DOHH2 (cell line): ENCODE results near the gene SLC38A1.
A peak's percentile ranks its signal among the peaks of the same experiment; 100 is the strongest.

ENCODE experiments used
- H3F3A ChIP-seq: fragments of 200-600 bp; sonication (generic), shearing (Covaris generic); 2 replicates; pipeline ENCODE4 v1.6.0; 2016; ENCODE audit warnings: antibody characterized with exemption, mild to moderate bottlenecking; ENCODE audit not compliant: control insufficient read depth, insufficient read depth
- H3K27ac ChIP-seq: fragments of 200-600 bp; sonication (generic); 2 replicates; pipeline ENCODE4 v1.5.1; 2014; ENCODE audit warnings: low read depth, mild to moderate bottlenecking, low read length, moderate library complexity
- H3K27me3 ChIP-seq: fragments of 200-600 bp; sonication (generic); 2 replicates; pipeline ENCODE4 v1.6.1; 2014; ENCODE audit warnings: mild to moderate bottlenecking, low read length, mixed read lengths; ENCODE audit not compliant: control insufficient read depth
- H3K36me3 ChIP-seq: fragments of 200-600 bp; sonication (generic); 2 replicates; pipeline ENCODE4 v1.6.1; 2014; ENCODE audit warnings: mild to moderate bottlenecking, low read length, moderate library complexity, mixed read lengths; ENCODE audit not compliant: control insufficient read depth
- H3K4me1 ChIP-seq: fragments of 200-600 bp; sonication (generic); 2 replicates; pipeline ENCODE4 v1.6.1; 2014; ENCODE audit warnings: mild to moderate bottlenecking, low read length, mixed read lengths; ENCODE audit not compliant: control insufficient read depth
- H3K4me2 ChIP-seq: fragments of 200-600 bp; sonication (generic); 2 replicates; pipeline ENCODE4 v1.6.0; 2014; ENCODE audit warnings: mild to moderate bottlenecking, low read length, moderate library complexity
- H3K4me3 ChIP-seq: fragments of 200-600 bp; sonication (generic); 2 replicates; pipeline ENCODE4 v1.5.1; 2014; ENCODE audit warnings: mild to moderate bottlenecking, low read length, mixed read lengths
- H3K79me2 ChIP-seq: fragments of 200-600 bp; sonication (generic); 2 replicates; pipeline ENCODE4 v1.6.1; 2014; ENCODE audit warnings: mild to moderate bottlenecking, low read length, mixed read lengths; ENCODE audit not compliant: control insufficient read depth
- H3K9me2 ChIP-seq: fragments of 200-600 bp; sonication (generic); replicated peaks from 2 replicates; pipeline ENCODE4 v1.6.1; 2014; ENCODE audit warnings: mild to moderate bottlenecking, low read length, mixed read lengths; ENCODE audit not compliant: control insufficient read depth
- H3K9me3 ChIP-seq: fragments of 200-600 bp; sonication (generic); 2 replicates; pipeline ENCODE4 v1.6.1; 2014; ENCODE audit warnings: antibody characterized with exemption, low read length, mixed read lengths; ENCODE audit not compliant: control insufficient read depth, insufficient read depth
- H4K20me1 ChIP-seq: fragments of 200-600 bp; sonication (generic); 2 replicates; pipeline ENCODE4 v1.6.0; 2014; ENCODE audit warnings: low read depth, mild to moderate bottlenecking, antibody characterized with exemption, low read length, moderate library complexity; ENCODE audit not compliant: control insufficient read depth, insufficient read depth
- CTCF ChIP-seq: fragments of 200-600 bp; sonication (generic); IDR thresholded peaks from one replicate; pipeline ENCODE4 v1.5.1; 2014; ENCODE audit warnings: antibody characterized with exemption, mild to moderate bottlenecking, low read depth, low read length; ENCODE audit not compliant: poor library complexity, severe bottlenecking
- EZH2phosphoT487 ChIP-seq: fragments of 200-600 bp; sonication (generic); IDR thresholded peaks from 2 replicates; pipeline ENCODE4 v1.6.1; 2017; ENCODE audit warnings: borderline replicate concordance, mild to moderate bottlenecking, antibody characterized with exemption, low read length, moderate library complexity, mixed read lengths

Gene SLC38A1

DNA sequence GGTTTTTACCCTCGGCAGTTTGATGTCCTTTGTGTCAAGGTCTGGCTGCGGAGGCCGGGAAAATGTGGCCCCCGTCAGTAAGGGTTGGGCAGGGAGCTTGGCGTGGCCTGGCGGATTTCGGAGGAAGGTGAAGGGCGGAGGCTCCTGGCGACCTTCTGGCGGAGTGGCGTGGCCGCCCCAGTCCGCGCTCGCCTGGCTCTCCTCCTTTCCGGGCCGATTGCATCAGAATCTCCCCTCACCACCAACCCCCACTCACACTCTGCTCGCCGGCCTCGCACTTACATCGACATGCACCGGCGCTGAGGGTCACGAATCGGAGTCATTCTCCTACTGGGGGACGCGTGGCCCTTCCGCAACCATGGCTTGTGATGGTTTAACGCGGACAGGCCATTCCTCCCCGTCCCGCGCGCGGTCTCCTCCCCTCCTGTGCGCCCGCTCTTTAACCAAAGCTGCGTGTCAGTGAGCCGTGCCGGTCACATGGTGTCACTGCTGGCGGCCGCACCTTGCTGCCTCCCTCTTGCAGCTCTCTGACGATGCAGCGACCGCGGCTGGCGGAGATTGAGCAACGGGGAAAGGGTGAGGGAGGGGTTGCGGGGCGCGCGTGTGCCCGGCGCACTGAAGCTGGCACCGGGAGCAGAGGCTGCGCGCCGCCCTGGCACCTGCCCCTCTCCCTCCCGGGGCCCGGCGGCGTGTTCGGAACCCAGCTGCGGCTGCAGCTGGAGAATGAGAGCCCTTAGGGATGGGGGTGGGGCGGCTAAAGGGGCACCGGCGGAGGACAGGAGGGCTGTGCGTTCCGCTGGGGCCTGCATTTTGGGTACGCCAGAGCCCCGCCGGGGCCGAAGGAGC is at the start of gene SLC38A1:
TSS of gene SLC38A1 (minus strand) at position 461 of the 846 bp plus-strand sequence. CDS start 29,243 bp downstream, outside the sequence.
- Histone ChIP-seq H3K27me3 (no peaks in the 10 kb centered on the region), H3K4me1 (peaks cover 47% of the 10 kb centered on the region), H3K27ac (peak within 1 kb of the TSS; percentile 94), H3K4me3 (peak within 1 kb of the TSS; percentile 96), H3K4me2 (peak within 1 kb of the TSS; percentile 91), H3K36me3 (peaks cover 55% of the 10 kb centered on the region), H3F3A (peaks cover 9% of the 10 kb centered on the region; the same call in 1 of the 2 replicates), H3K9me3 (no peaks in the 10 kb centered on the region), H3K79me2 (peaks cover 87% of the 10 kb centered on the region), H3K9me2 (no peaks in the 10 kb centered on the region), H4K20me1 (peaks cover 28% of the 10 kb centered on the region)
- TF ChIP-seq CTCF = no peak
- TF ChIP-seq EZH2phosphoT487 = no peak

DNA sequence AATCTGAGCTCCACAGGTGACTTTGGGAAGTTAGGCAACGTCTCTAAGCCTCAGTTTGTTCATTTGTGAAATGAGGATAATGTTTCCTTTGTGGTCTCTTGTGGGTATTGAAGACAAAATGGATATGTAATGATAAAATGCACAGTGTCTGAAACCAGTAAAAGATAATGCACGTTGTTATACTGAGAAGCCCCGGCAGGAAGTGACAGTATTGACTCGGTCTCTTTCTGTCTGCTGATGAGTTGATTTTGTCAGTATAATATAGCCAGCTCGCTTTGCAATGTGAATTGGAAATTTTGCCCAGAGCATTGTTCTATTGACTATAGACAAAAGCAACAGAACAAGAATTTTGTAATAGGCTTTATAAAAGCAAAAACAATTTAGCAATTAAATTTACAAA is 49.2 kb upstream of the SLC38A1 start:
- Histone ChIP-seq H3F3A (no peaks in the 10 kb centered on the region), H3K36me3 (no peaks in the 10 kb centered on the region), H3K4me1 (no peaks in the 10 kb centered on the region), H3K9me2 (no peaks in the 10 kb centered on the region; the same call in 1 of the 2 replicates), H3K27ac (no peak overlapping the region), H3K27me3 (no peaks in the 10 kb centered on the region), H4K20me1 (no peaks in the 10 kb centered on the region), H3K4me2 (no peak overlapping the region), H3K9me3 (no peaks in the 10 kb centered on the region), H3K4me3 (no peak overlapping the region), H3K79me2 (no peaks in the 10 kb centered on the region)
- no peak for TF ChIP-seq EZH2phosphoT487

DNA sequence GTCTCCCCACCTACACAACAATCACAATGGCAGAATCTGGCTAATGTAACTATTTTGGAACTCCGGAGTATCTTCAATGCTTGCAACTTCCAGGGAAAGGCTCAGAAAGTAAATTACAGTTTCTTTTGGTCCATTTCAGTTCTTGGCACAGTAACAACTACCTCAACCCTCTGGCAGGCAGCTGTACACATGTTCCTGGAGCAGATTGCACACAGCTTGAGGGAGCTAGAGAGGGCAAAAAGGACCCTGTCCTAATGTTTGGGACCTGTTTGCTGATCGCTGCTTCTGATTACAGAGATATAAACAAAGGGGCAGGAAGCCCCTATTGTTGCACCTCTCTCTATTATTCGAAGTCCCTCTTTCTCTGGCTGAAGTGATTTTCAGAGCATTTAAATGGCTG is 35.2 kb upstream of the SLC38A1 start:
- H4K20me1 ChIP-seq = no peaks in the 10 kb centered on the region
- no peak overlapping the region for H3K4me3 ChIP-seq
- H3K36me3 ChIP-seq = no peaks in the 10 kb centered on the region
- no peaks in the 10 kb centered on the region for H3F3A ChIP-seq
- no peak overlapping the region for H3K4me2 ChIP-seq
- no peaks in the 10 kb centered on the region for H3K79me2 ChIP-seq
- no peaks in the 10 kb centered on the region for H3K9me3 ChIP-seq
- no peaks in the 10 kb centered on the region for H3K9me2 ChIP-seq
- H3K4me1 ChIP-seq = peaks cover 5% of the 10 kb centered on the region
- no peak overlapping the region for H3K27ac ChIP-seq
- no peaks in the 10 kb centered on the region for H3K27me3 ChIP-seq
- TF ChIP-seq CTCF = no peak
- TF ChIP-seq EZH2phosphoT487 = no peak

GRCh38 chr12:46303039-46303666 is 34.3 kb upstream of the SLC38A1 start:
- no peaks in the 10 kb centered on the region for H4K20me1 ChIP-seq
- no peaks in the 10 kb centered on the region for H3K9me2 ChIP-seq
- no peak overlapping the region for H3K4me2 ChIP-seq
- H3K27me3 ChIP-seq = 0 out of 2 replicates have a peak, but pooled peaks cover 2% of the 10 kb centered on the region
- no peaks in the 10 kb centered on the region for H3F3A ChIP-seq
- H3K9me3 ChIP-seq = no peaks in the 10 kb centered on the region
- no peaks in the 10 kb centered on the region for H3K36me3 ChIP-seq
- H3K4me1 ChIP-seq = peaks cover 5% of the 10 kb centered on the region
- no peak overlapping the region for H3K27ac ChIP-seq
- H3K4me3 ChIP-seq = no peak overlapping the region
- H3K79me2 ChIP-seq = no peaks in the 10 kb centered on the region
- peak; percentile 84 for TF ChIP-seq CTCF
- TF ChIP-seq EZH2phosphoT487 = no peak
